ENCODE data around the gene EFNA4. TPM values are rescaled to one million over a fixed set of nuclear protein-coding genes. Genes with fewer than 3 reads are reported as not detected.
A peak's percentile ranks its signal among the peaks of the same experiment; 100 is the strongest.

The EFNA4 gene
- total RNA-seq, 1 experiment from 2014 or later: 9.8 TPM

DNA sequence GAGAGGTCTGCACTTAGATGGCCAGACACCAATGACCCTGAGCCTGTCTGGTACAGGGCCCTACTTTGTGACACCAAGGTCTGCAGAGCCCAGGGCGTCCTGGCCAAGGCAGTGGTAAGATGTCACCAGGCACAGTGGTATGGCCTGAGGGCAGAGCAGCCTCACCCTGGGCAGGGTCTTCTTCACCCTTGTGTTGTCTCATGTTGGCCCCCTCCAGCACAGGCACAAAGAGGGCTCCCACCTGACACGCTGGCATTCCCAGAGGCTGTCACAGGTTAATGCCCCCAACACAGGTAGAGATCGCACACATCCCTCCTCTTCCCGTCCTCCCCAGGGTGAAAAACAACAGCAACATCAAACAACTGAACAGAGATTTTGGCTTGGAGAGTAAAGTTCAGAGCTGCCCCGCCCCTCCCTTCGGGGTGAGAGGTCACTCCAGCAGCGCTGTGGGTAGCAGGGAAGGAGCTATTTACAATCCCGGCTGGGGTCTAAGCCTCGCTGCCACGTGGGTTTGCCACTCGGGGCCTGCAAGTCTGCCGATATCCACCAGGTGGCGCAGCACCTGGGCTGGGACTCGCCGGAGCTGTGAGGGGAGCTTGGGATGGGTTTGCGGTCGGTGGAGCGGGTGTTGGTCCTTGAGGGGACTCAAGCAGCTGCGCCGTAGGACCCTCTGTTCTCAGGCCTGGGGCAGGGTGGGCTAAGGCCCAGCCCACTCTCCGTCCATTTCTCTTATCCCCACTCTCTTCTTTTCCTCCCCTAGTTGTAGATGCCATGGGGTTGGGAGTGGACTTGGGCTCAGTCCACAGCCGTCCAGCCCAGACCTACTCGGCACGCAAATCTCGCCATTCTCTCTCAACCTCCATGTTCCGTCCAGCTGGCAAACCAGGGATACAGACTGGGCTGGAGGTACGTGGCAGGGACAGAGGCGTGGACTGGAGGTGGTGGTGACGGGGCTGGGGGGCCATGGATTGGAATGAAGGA, 27.8 kb downstream of the EFNA4 start:
- no TSS peak for BruUV-seq (replicated peaks)
- H3K27ac ChIP-seq (ENCODE audit: low read depth, low read length): no peak overlapping the region
- peak overlapping the region; percentile 92 for H2AFZ ChIP-seq (ENCODE audit: low read depth, low read length, poor library complexity, severe bottlenecking)
- H3K27me3 ChIP-seq (ENCODE audit: insufficient read depth, low read length): no peaks in the 10 kb centered on the region
- H3K4me1 ChIP-seq (ENCODE audit: control insufficient read depth in 1 of 2, insufficient read depth in 2 of 2, low read length in 2 of 2): peaks cover 13 to 35% of the 10 kb centered on the region in 2 experiments; a peak in 3 of 4 replicates
- peak; percentile 80 for ATAC-seq
- DNase-seq (ENCODE audit: low read depth, low spot score): peak; percentile 61
- peak overlapping the region; percentile 42; the same call in 1 of the 2 replicates for H3K9ac ChIP-seq (ENCODE audit: low read length)
- H3K36me3 ChIP-seq (ENCODE audit: control insufficient read depth in 1 of 2, insufficient read depth in 2 of 2, low read length in 2 of 2): peaks cover 0 to 6% of the 10 kb centered on the region in 2 experiments; a peak in 1 of 4 replicates
- TF ChIP-seq ATF3 (IDR thresholded peaks at IDR 0.05) (no peak), ZNF274 (IDR thresholded peaks at IDR 0.05; ENCODE audit: low read depth, low read length) (no peak), POLR2AphosphoS5 (IDR thresholded peaks at IDR 0.05; ENCODE audit: low read depth, low read length) (0 out of 2 replicates have a peak, but pooled peaks have one; percentile 32), CEBPB (IDR thresholded peaks at IDR 0.05; ENCODE audit: low read depth) (no peak), POLR2A (IDR thresholded peaks at IDR 0.05; ENCODE audit: borderline replicate concordance, extremely low read depth, insufficient read depth, insufficient read length) (peak; percentile 37), SIN3A (IDR thresholded peaks at IDR 0.05; ENCODE audit: low read depth) (no peak)
- TF ChIP-seq, protein P1, sequence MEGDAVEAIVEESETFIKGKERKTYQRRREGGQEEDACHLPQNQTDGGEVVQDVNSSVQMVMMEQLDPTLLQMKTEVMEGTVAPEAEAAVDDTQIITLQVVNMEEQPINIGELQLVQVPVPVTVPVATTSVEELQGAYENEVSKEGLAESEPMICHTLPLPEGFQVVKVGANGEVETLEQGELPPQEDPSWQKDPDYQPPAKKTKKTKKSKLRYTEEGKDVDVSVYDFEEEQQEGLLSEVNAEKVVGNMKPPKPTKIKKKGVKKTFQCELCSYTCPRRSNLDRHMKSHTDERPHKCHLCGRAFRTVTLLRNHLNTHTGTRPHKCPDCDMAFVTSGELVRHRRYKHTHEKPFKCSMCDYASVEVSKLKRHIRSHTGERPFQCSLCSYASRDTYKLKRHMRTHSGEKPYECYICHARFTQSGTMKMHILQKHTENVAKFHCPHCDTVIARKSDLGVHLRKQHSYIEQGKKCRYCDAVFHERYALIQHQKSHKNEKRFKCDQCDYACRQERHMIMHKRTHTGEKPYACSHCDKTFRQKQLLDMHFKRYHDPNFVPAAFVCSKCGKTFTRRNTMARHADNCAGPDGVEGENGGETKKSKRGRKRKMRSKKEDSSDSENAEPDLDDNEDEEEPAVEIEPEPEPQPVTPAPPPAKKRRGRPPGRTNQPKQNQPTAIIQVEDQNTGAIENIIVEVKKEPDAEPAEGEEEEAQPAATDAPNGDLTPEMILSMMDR (IDR thresholded peaks at IDR 0.05 in 2 of 3, conservative IDR thresholded peaks at IDR 0.05 in 1 of 3; ENCODE audit: borderline replicate concordance in 1 of 3, insufficient read depth in 1 of 3, low read depth in 2 of 3, low read length in 2 of 3): peak in 2 of 3 experiments; percentile 95 to 98; a peak in 4 of 6 replicates
- ChIA-PET RAD21 (ENCODE audit: low non-redundant PET in 1 of 2, low total read pairs in 2 of 2, uncharacterized antibody in 2 of 2, unreplicated experiment in 2 of 2) (interaction anchor here (0.7 to 2.0 kb wide), 5 partner anchors 69 to 103 kb away, joined by 3 to 35 read pairs (median 4); partner anchors contain the start of gene KRTCAP2 (in 1 of the 2)), CTCF (interaction anchor here (0.6 to 5.9 kb wide), 22 partner anchors 9 to 136 kb away, joined by 3 to 163 read pairs (median 4); partner anchors contain the start of genes EFNA1, EFNA3, KRTCAP2 and TRIM46), POLR2A (interaction anchor here (0.7 to 1.5 kb wide), 5 partner anchors 31 to 81 kb away, joined by 3 to 9 read pairs (median 4); partner anchors contain the start of genes DPM3 and KRTCAP2)
- no peaks in the 10 kb centered on the region for H4K20me1 ChIP-seq (ENCODE audit: insufficient read depth)
- no peaks in the 10 kb centered on the region for H3K9me3 ChIP-seq (ENCODE audit: control insufficient read depth in 1 of 2, insufficient read depth in 1 of 2, low read depth in 1 of 2, low read length in 2 of 2)
- intact Hi-C loops (cut with micrococcal nuclease): loop anchor here (1.0 to 10.0 kb wide), 3 partner anchors 43 to 503 kb away; partner anchors contain the start of gene SLC50A1
- peak overlapping the region; percentile 66 for H3K4me2 ChIP-seq (ENCODE audit: low read length)
- peak overlapping the region; percentile 22 to 33; a peak in 3 of 4 replicates for H3K4me3 ChIP-seq (replicated peaks in 1 of 2; ENCODE audit: low read depth in 1 of 2, low read length in 2 of 2)
- no peaks in the 10 kb centered on the region for H3K79me2 ChIP-seq (ENCODE audit: insufficient read depth, low read length)
- no peaks in the 10 kb centered on the region for H3K9me2 ChIP-seq (ENCODE audit: insufficient read depth)
